PC-9 (cell line): Measurements from ENCODE around the gene CXCL17.

Experiments
- CTCF ChIP-seq: fragments of 200-600 bp; sonication (generic); conservative IDR thresholded peaks from 2 replicates; pipeline ENCODE4 v1.6.1; 2017; ENCODE audit warnings: mixed run types, antibody characterized with exemption, mild to moderate bottlenecking, moderate library complexity
- EZH2 ChIP-seq: fragments of 200-600 bp; sonication (generic); IDR thresholded peaks from 2 replicates; pipeline ENCODE4 v1.8.0; 2017; ENCODE audit warnings: antibody characterized with exemption, low read depth

- no peak for TF ChIP-seq CTCF
- no peak for TF ChIP-seq EZH2
Measured at GRCh38 chr19:42422901-42423461, 19.8 kb downstream of the CXCL17 start.
